Measurements from ENCODE around the gene CLHC1. TPM values are rescaled to one million over a fixed set of nuclear protein-coding genes. Genes with fewer than 3 reads are reported as not detected.

CLHC1 gene
- total RNA-seq, 4 donors from 2014 or later, result 2.5 to 12.7 (median 5.9) TPM

GRCh38 chr2:55150834-55151233 is 81.3 kb downstream of the CLHC1 start:
- Histone ChIP-seq H3K27ac (peak overlapping the region; percentile 17), H3K4me1 (peaks cover 58% of the 10 kb centered on the region), H3K9me3 (no peaks in the 10 kb centered on the region), H3K4me3 (no peak overlapping the region), H3K36me3 (no peaks in the 10 kb centered on the region), H3K27me3 (no peaks in the 10 kb centered on the region)
- DNase-seq (ENCODE audit: low spot score in 2 of 2), result no peak
- 94% methylated on average over 3 of the region's 3 CpGs for WGBS
- TF ChIP-seq POLR2A (IDR thresholded peaks at IDR 0.05) (no peak), POLR2AphosphoS5 (IDR thresholded peaks at IDR 0.05) (no peak), EP300 (IDR thresholded peaks at IDR 0.05) (no peak), CTCF (IDR thresholded peaks at IDR 0.05) (no peak)

GRCh38 chr2:55148269-55148668 is 83.8 kb downstream of the CLHC1 start:
- Histone ChIP-seq H3K36me3 (no peaks in the 10 kb centered on the region), H3K27ac (peak overlapping the region; percentile 20), H3K9me3 (no peaks in the 10 kb centered on the region), H3K4me1 (peaks cover 37% of the 10 kb centered on the region), H3K27me3 (no peaks in the 10 kb centered on the region), H3K4me3 (no peak overlapping the region)
- TF ChIP-seq POLR2AphosphoS5 (IDR thresholded peaks at IDR 0.05) (no peak), POLR2A (IDR thresholded peaks at IDR 0.05) (no peak), EP300 (IDR thresholded peaks at IDR 0.05) (no peak), CTCF (IDR thresholded peaks at IDR 0.05) (no peak)
- no peak for DNase-seq (ENCODE audit: low spot score in 2 of 2)
- 35% methylated on average over 2 of the region's 2 CpGs for WGBS

GRCh38 chr2:55147531-55147930 is 84.6 kb downstream of the CLHC1 start:
- Histone ChIP-seq H3K4me3 (no peak overlapping the region), H3K27me3 (no peaks in the 10 kb centered on the region), H3K27ac (peak overlapping the region; percentile 14), H3K4me1 (peaks cover 29% of the 10 kb centered on the region), H3K9me3 (no peaks in the 10 kb centered on the region), H3K36me3 (no peaks in the 10 kb centered on the region)
- 72% methylated on average over 3 of the region's 3 CpGs for WGBS
- DNase-seq (ENCODE audit: low spot score in 2 of 2), result no peak
- TF ChIP-seq POLR2A (IDR thresholded peaks at IDR 0.05) (no peak), EP300 (IDR thresholded peaks at IDR 0.05) (no peak), POLR2AphosphoS5 (IDR thresholded peaks at IDR 0.05) (no peak), CTCF (IDR thresholded peaks at IDR 0.05) (no peak)

GRCh38 chr2:55147041-55147440 is 85.1 kb downstream of the CLHC1 start:
- no peaks in the 10 kb centered on the region for H3K27me3 ChIP-seq
- no peak overlapping the region for H3K4me3 ChIP-seq
- H3K27ac ChIP-seq, result peak overlapping the region; percentile 53
- H3K36me3 ChIP-seq, result no peaks in the 10 kb centered on the region
- 90% methylated on average over 5 of the region's 5 CpGs for WGBS
- peaks cover 25% of the 10 kb centered on the region for H3K4me1 ChIP-seq
- DNase-seq (ENCODE audit: low spot score in 2 of 2), result no peak
- H3K9me3 ChIP-seq, result no peaks in the 10 kb centered on the region
- TF ChIP-seq POLR2A (IDR thresholded peaks at IDR 0.05), result no peak
- TF ChIP-seq EP300 (IDR thresholded peaks at IDR 0.05), result no peak
- no peak for TF ChIP-seq CTCF (IDR thresholded peaks at IDR 0.05)
- TF ChIP-seq POLR2AphosphoS5 (IDR thresholded peaks at IDR 0.05), result no peak

- WGBS, result 42% methylated on average over 2 of the region's 2 CpGs
- Histone ChIP-seq H3K36me3 (no peaks in the 10 kb centered on the region), H3K27ac (peak overlapping the region; percentile 71), H3K9me3 (no peaks in the 10 kb centered on the region), H3K4me3 (no peak overlapping the region), H3K27me3 (no peaks in the 10 kb centered on the region), H3K4me1 (peaks cover 17% of the 10 kb centered on the region)
- no peak for TF ChIP-seq POLR2AphosphoS5 (IDR thresholded peaks at IDR 0.05)
- TF ChIP-seq CTCF (IDR thresholded peaks at IDR 0.05), result no peak
- TF ChIP-seq POLR2A (IDR thresholded peaks at IDR 0.05), result no peak
- no peak for TF ChIP-seq EP300 (IDR thresholded peaks at IDR 0.05)
- no peak for DNase-seq (ENCODE audit: low spot score in 2 of 2)
Measured at GRCh38 chr2:55146263-55146662, 85.8 kb downstream of the CLHC1 start.

All from suprapubic skin (tissue), 4 donors.